A549 (cell line): ENCODE data around the gene HMGN4. TPM values are rescaled to one million over a fixed set of nuclear protein-coding genes. Genes with fewer than 3 reads are reported as not detected.
A peak's percentile ranks its signal among the peaks of the same experiment; 100 is the strongest.

Experiments used
- ATAC-seq, 2 experiments: fragments of 200-7000 bp in 1 of 2; fragments of >200 bp in 1 of 2; cut with Nextera tagmentation in 1 of 2; cut with Tn5 transposase in 1 of 2; 3 replicates each; pipeline versions ENCODE4 v1.8.0 to v1.9.1; 2018 to 2020; ENCODE audit warnings: mild to moderate bottlenecking in 1 of 2, moderate library complexity in 1 of 2
- CTCF ChIA-PET: fragments of 300-600 bp; sonication (Branson Sonifier 250); formaldehyde crosslinking; extraction: SDS; loops from one replicate; lab custom pipeline; 2021; ENCODE audit warnings: antibody characterized with exemption, inconsistent platforms; lab: Yijun Ruan, JAX
- POLR2A ChIA-PET: fragments of 350-600 bp; formaldehyde crosslinking; extraction: SDS; loops from one replicate; lab custom pipeline; 2021; ENCODE audit warnings: antibody characterized with exemption, inconsistent platforms; lab: Yijun Ruan, JAX
- DNase-seq, 2 experiments: peaks; one replicate each; pipeline versions ENCODE4 v3.0.0 to v3.0.0-alpha.2; 2011 to 2016; ENCODE audit warnings: low read depth in 1 of 2, low spot score in 1 of 2
- FAIRE-seq: peaks from 2 replicates; lab custom pipeline; 2011; peaks lifted over from hg19 to GRCh38; lab: Jason Lieb, UNC
- H3K27ac ChIP-seq, 2 experiments: fragments of >200 bp; sonication (Bioruptor Twin); formaldehyde crosslinking; 3 replicates each; pipeline ENCODE4 v1.5.1; 2016 to 2017
- H3K4me1 ChIP-seq: fragments of >200 bp; sonication (Bioruptor Twin); formaldehyde crosslinking; 3 replicates; pipeline ENCODE4 v1.6.1; 2016
- H3K4me2 ChIP-seq: fragments of >200 bp; sonication (Bioruptor Twin); formaldehyde crosslinking; 3 replicates; pipeline ENCODE4 v1.6.1; 2016
- H3K4me3 ChIP-seq: fragments of >200 bp; sonication (Bioruptor Twin); formaldehyde crosslinking; 3 replicates; pipeline ENCODE4 v1.5.1; 2016
- H3K9me3 ChIP-seq: fragments of >200 bp; sonication (Bioruptor Twin); formaldehyde crosslinking; 3 replicates; pipeline ENCODE4 v1.6.1; 2016
- BCL3 ChIP-seq: fragments of >200 bp; sonication (Bioruptor Twin); formaldehyde crosslinking; IDR thresholded peaks from 3 replicates; pipeline ENCODE4 v1.6.1; 2016
- CBX8 ChIP-seq: fragments of 200-600 bp; sonication (generic); IDR thresholded peaks from 2 replicates; pipeline ENCODE4 v1.6.1; 2016
- CEBPB ChIP-seq, 2 experiments: fragments of >200 bp in 1 of 2; sonication (Bioruptor Twin) in 1 of 2; formaldehyde crosslinking in 1 of 2; IDR thresholded peaks; 2 replicates each; pipeline ENCODE4 v1.6.1; 2012 to 2016
- EHF ChIP-seq: fragments of 250-450 bp; sonication (Bioruptor Pico); IDR thresholded peaks from 2 replicates; pipeline ENCODE4 v1.5.0; 2020; ENCODE audit warnings: mild to moderate bottlenecking
- ELK1 ChIP-seq: fragments of 150-350 bp; IDR thresholded peaks from 2 replicates; pipeline ENCODE4 v1.6.1; 2014; ENCODE audit warnings: low read depth, mild to moderate bottlenecking, low read length
- FOSL2 ChIP-seq, 2 experiments: fragments of 450-650 bp in 1 of 2; fragments of >200 bp in 1 of 2; sonication (Bioruptor Twin) in 1 of 2; formaldehyde crosslinking; IDR thresholded peaks; 2 replicates each; pipeline versions ENCODE4 v1.5.0 to v1.6.1; 2016 to 2020; ENCODE audit warnings: mild to moderate bottlenecking in 1 of 2, moderate library complexity in 1 of 2
- HDAC2 ChIP-seq: fragments of 200-600 bp; sonication (generic); IDR thresholded peaks from 2 replicates; pipeline ENCODE4 v1.6.1; 2016
- HMGXB4 ChIP-seq: fragments of 250-450 bp; sonication (Bioruptor Pico); IDR thresholded peaks from 2 replicates; pipeline ENCODE4 v1.5.0; 2021; ENCODE audit warnings: mild to moderate bottlenecking, moderate library complexity, borderline replicate concordance
- HOXA7 ChIP-seq: fragments of 250-450 bp; sonication (Bioruptor Pico); IDR thresholded peaks from 2 replicates; pipeline ENCODE4 v1.5.0; 2020; ENCODE audit warnings: mild to moderate bottlenecking, moderate library complexity
- HOXB5 ChIP-seq: fragments of 250-450 bp; sonication (Bioruptor Pico); IDR thresholded peaks from 2 replicates; pipeline ENCODE4 v1.5.0; 2020; ENCODE audit warnings: mild to moderate bottlenecking, moderate library complexity
- JUN ChIP-seq, 2 experiments: fragments of >200 bp; sonication (Bioruptor Twin); formaldehyde crosslinking; IDR thresholded peaks; 2 replicates in 1 of 2; 3 replicates in 1 of 2; pipeline ENCODE4 v1.6.1; 2016 to 2017
- MAX ChIP-seq: IDR thresholded peaks from 2 replicates; pipeline ENCODE4 v1.6.1; 2012
- PHF8 ChIP-seq: fragments of 200-600 bp; sonication (generic); IDR thresholded peaks from 2 replicates; pipeline ENCODE4 v1.6.1; 2016; ENCODE audit warnings: low read depth, mild to moderate bottlenecking, antibody characterized with exemption, moderate library complexity, borderline replicate concordance
- RAD21 ChIP-seq, 2 experiments: fragments of >200 bp in 1 of 2; sonication (Bioruptor Twin) in 1 of 2; formaldehyde crosslinking in 1 of 2; IDR thresholded peaks in 1 of 2; conservative IDR thresholded peaks in 1 of 2; 2 replicates in 1 of 2; 3 replicates in 1 of 2; pipeline ENCODE4 v1.6.1; 2012 to 2018; ENCODE audit warnings: inconsistent platforms in 1 of 2
- RCOR1 ChIP-seq: fragments of 150-350 bp; IDR thresholded peaks from 2 replicates; pipeline ENCODE4 v1.6.1; 2014; ENCODE audit warnings: antibody characterized with exemption, low read length, low read depth
- RFX5 ChIP-seq: fragments of 450-650 bp; IDR thresholded peaks from 2 replicates; pipeline ENCODE4 v1.7.1; 2014; ENCODE audit warnings: antibody characterized with exemption, mild to moderate bottlenecking, moderate library complexity
- SREBF2 ChIP-seq: fragments of 450-650 bp; IDR thresholded peaks from 2 replicates; pipeline ENCODE4 v1.6.1; 2014; ENCODE audit warnings: mild to moderate bottlenecking, moderate library complexity
- ZNF302 ChIP-seq: fragments of 250-450 bp; sonication (Bioruptor Pico); IDR thresholded peaks from 2 replicates; pipeline ENCODE4 v1.9.0; 2021; ENCODE audit warnings: inconsistent platforms, mild to moderate bottlenecking, moderate library complexity
- ZSCAN20 ChIP-seq: fragments of 250-450 bp; sonication (Bioruptor Pico); IDR thresholded peaks from 2 replicates; pipeline ENCODE4 v1.8.0; 2022; ENCODE audit warnings: mild to moderate bottlenecking, moderate library complexity
- WGBS: methylation state at CpG from one replicate; pipeline ENCODE4 v1.1.6; 2017; ENCODE audit errors: missing lambda C conversion rate; 5-methylcytosine and 5-hydroxymethylcytosine counted together
- polyA plus RNA-seq, 4 experiments: library from polyadenylated mRNA; depleted of rRNA in 3 of 4; stranded (reverse); fragments of >200 nt; fragmentation: RNase III in 1 of 4; extraction: RNeasy Plus Mini Kit Qiagen cat#74134 plus additional on column Dnase treatment in 1 of 4; gene quantifications; 2 replicates in 3 of 4; 3 replicates in 1 of 4; pipeline ENCODE4 v1.2.3, GENCODE V29; 2011 to 2017

The HMGN4 gene
- polyA plus RNA-seq, 2 of the 4 experiments (the other 2 are of a cell fraction) = 55.0 to 59.0 TPM

GRCh38 chr6:26531897-26532296, 6.3 kb upstream of the HMGN4 start:
- Histone ChIP-seq H3K4me1 (peaks cover 36% of the 10 kb centered on the region), H3K4me3 (no peak overlapping the region), H3K4me2 (0 out of 3 replicates have a peak overlapping the region, but pooled peaks have one; percentile 39), H3K27ac (no peak overlapping the region), H3K9me3 (no peaks in the 10 kb centered on the region)
- TF ChIP-seq ZNF302 (CRISPR knock-in tag) (no peak), HOXB5 (no peak), HDAC2 (no peak), RCOR1 (no peak), ELK1 (no peak), PHF8 (no peak)
- DNase-seq (no peak), FAIRE-seq (no peak), ATAC-seq (no peak)
- ChIA-PET CTCF (interaction anchor here (1.0 to 2.9 kb wide), 3 partner anchors 10 to 190 kb away, joined by 3 to 9 read pairs (median 7); no protein-coding TSS in a partner anchor), POLR2A (no interaction called here)
- 100% methylated on average over 1 of the region's 1 CpG for WGBS

GRCh38 chr6:26532699-26533531, 5.3 kb upstream of the HMGN4 start:
- Histone ChIP-seq H3K9me3 (no peaks in the 10 kb centered on the region), H3K4me1 (peaks cover 36% of the 10 kb centered on the region), H3K27ac (peak overlapping the region; percentile 91 to 100), H3K4me3 (peak overlapping the region; percentile 63), H3K4me2 (peak overlapping the region; percentile 79)
- ChIA-PET POLR2A (interaction anchor here (0.8 to 1.6 kb wide), 7 partner anchors 10 to 349 kb away, joined by 3 to 11 read pairs (median 3); a partner anchor contains a TSS), CTCF (interaction anchor here (0.8 to 2.9 kb wide), 6 partner anchors 11 to 191 kb away, joined by 3 to 9 read pairs (median 7); no protein-coding TSS in a partner anchor)
- DNase-seq (peak in 1 of 2 experiments; percentile 91), ATAC-seq (peak; percentile 46 to 56), FAIRE-seq (no peak)
- no peak for TF ChIP-seq PHF8
- TF ChIP-seq BCL3 = 0 out of 3 replicates have a peak, but pooled peaks have one; percentile 23
- peak; percentile 71 for TF ChIP-seq SREBF2
- no peak for TF ChIP-seq CBX8
- peak in 1 of 2 experiments; percentile 39; a peak in 1 of 5 replicates for TF ChIP-seq JUN (IDR thresholded peaks at IDR 0.05)
- peak; percentile 52; the same call in 1 of the 2 replicates for TF ChIP-seq HMGXB4 (CRISPR knock-in tag)
- TF ChIP-seq RAD21 (conservative IDR thresholded peaks at IDR 0.05 in 1 of 2, IDR thresholded peaks at IDR 0.05 in 1 of 2) = 0 out of 5 replicates have a peak, but pooled peaks of 1 of the 2 experiments have one; percentile 2
- TF ChIP-seq RFX5 = 0 out of 2 replicates have a peak, but pooled peaks have one; percentile 31
- no peak for TF ChIP-seq EHF
- TF ChIP-seq MAX = peak; percentile 66
- TF ChIP-seq ZSCAN20 (CRISPR knock-in tag) = no peak
- no peak for TF ChIP-seq HOXA7
- no peak for TF ChIP-seq FOSL2 (IDR thresholded peaks at IDR 0.05)
- no peak for TF ChIP-seq FOSL2 (CRISPR knock-in tag; IDR thresholded peaks at IDR 0.05)
- TF ChIP-seq CEBPB (IDR thresholded peaks at IDR 0.05) = no peak
- WGBS = 2% methylated on average over 26 of the region's 28 CpGs
